ENCODE measurements around the gene MAP3K4.

DNA sequence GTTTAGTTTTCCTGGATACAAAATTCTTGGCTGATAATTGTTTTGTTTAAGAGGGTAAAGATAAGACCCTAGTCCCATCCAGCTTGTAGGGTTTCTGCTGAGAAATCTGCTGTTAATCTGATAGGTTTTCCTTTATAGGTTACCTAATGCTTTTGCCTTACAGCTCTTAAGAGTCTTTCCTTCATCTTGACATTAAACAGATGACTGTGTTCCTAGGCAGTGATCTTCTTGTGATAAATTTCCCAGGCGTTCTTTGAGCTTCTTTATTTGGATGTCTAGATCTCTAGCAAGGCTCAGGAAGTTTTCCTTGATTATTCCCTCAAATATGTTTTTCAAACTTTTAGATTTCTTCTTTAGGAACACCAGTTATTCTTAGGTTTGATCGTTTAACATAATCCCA, 134.0 kb downstream of the MAP3K4 start:
- TF ChIP-seq, protein P1, sequence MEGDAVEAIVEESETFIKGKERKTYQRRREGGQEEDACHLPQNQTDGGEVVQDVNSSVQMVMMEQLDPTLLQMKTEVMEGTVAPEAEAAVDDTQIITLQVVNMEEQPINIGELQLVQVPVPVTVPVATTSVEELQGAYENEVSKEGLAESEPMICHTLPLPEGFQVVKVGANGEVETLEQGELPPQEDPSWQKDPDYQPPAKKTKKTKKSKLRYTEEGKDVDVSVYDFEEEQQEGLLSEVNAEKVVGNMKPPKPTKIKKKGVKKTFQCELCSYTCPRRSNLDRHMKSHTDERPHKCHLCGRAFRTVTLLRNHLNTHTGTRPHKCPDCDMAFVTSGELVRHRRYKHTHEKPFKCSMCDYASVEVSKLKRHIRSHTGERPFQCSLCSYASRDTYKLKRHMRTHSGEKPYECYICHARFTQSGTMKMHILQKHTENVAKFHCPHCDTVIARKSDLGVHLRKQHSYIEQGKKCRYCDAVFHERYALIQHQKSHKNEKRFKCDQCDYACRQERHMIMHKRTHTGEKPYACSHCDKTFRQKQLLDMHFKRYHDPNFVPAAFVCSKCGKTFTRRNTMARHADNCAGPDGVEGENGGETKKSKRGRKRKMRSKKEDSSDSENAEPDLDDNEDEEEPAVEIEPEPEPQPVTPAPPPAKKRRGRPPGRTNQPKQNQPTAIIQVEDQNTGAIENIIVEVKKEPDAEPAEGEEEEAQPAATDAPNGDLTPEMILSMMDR (IDR thresholded peaks at IDR 0.05) = no peak
- TF ChIP-seq POLR2A (IDR thresholded peaks at IDR 0.05) (no peak), EP300 (IDR thresholded peaks at IDR 0.05) (no peak)

Data from stomach (tissue), 4 donors.